GM12872 (cell line): ENCODE results near the gene OR6C70.

Experiments
- CTCF ChIP-seq: IDR thresholded peaks from 3 replicates; pipeline ENCODE4 v1.5.1; 2011; ENCODE audit warnings: low read depth, mild to moderate bottlenecking, low read length, moderate library complexity; ENCODE audit not compliant: insufficient read depth

Gene OR6C70

GRCh38 chr12:55443776-55444175, 26.2 kb downstream of the OR6C70 start, which contains the start of gene OR6C2:
Gene OR6C2, plus strand, starts transcription at chr12:55444076. Its CDS starts 8,138 bp downstream, at chr12:55452214.
- TF ChIP-seq CTCF, result no peak

- TF ChIP-seq CTCF, result no peak
Observed at GRCh38 chr12:55428331-55429243, 41.4 kb downstream of the OR6C70 start.

- no peak for TF ChIP-seq CTCF
Observed at GRCh38 chr12:55425954-55426353, 44.0 kb downstream of the OR6C70 start, which contains the start of gene OR6C76. Gene OR6C76, plus strand, starts transcription at chr12:55426254. Its CDS starts 0 bp downstream, at chr12:55426254.

GRCh38 chr12:55420307-55420962, 49.5 kb downstream of the OR6C70 start:
- TF ChIP-seq CTCF, result no peak
